ENCODE results near the gene CRISP1.
A peak's percentile ranks its signal among the peaks of the same experiment; 100 is the strongest.
"Not testable (repeated sequence)": the region's sequence is repeated elsewhere in the genome, so short reads cannot be mapped to it uniquely, and the experiment has no call there.

Gene CRISP1

DNA sequence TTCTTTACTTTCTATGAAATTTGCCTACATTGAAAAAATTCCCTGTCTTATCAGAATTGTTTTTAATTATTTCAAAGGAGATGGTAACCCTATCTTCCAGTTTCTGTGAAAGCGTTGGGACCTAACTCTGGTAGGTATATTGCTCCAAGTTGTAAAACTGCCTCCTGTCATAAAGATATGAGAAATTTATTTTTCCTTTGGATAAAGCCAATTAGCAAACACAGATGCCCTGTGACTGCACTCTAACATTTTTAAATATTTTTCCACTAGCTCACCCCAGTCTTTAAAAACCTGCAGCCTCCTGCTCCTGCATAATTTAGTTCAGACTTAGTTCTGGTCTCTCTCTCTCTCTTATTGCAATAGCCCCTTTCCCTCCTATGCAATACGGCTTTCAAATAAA lies 39.0 kb upstream of the CRISP1 start:
- no CpG with 5 or more reads among the region's 2 CpGs for WGBS (ENCODE audit: insufficient coverage)
- DNase-seq, result no peak
- CTCF ChIA-PET, result no interaction called here
- POLR2A ChIA-PET, result no interaction called here
- Histone ChIP-seq H3K27ac (ENCODE audit: insufficient read depth in 1 of 2, low read depth in 1 of 2, low read length in 2 of 2, poor library complexity in 1 of 2, severe bottlenecking in 2 of 2) (no peak overlapping the region), H3K4me3 (ENCODE audit: control insufficient read depth in 1 of 7, extremely low read depth in 1 of 7, insufficient read depth in 4 of 7, low read depth in 2 of 7, low read length in 6 of 7) (no peak overlapping the region), H3K4me1 (ENCODE audit: control extremely low read depth in 1 of 4, control insufficient read depth in 4 of 4, insufficient read depth in 4 of 4, low read length in 3 of 4) (no peaks in the 10 kb centered on the region), H3K27me3 (replicated peaks in 2 of 5; ENCODE audit: control insufficient read depth in 4 of 5, insufficient read depth in 5 of 5, low read length in 4 of 5) (no peaks in the 10 kb centered on the region), H3K9me3 (ENCODE audit: control extremely low read depth in 1 of 5, control insufficient read depth in 4 of 5, insufficient read depth in 2 of 5, low read depth in 1 of 5, low read length in 4 of 5) (no peaks in the 10 kb centered on the region), H3K36me3 (ENCODE audit: control insufficient read depth in 4 of 4, insufficient read depth in 4 of 4, low read length in 3 of 4) (no peaks in the 10 kb centered on the region)

DNA sequence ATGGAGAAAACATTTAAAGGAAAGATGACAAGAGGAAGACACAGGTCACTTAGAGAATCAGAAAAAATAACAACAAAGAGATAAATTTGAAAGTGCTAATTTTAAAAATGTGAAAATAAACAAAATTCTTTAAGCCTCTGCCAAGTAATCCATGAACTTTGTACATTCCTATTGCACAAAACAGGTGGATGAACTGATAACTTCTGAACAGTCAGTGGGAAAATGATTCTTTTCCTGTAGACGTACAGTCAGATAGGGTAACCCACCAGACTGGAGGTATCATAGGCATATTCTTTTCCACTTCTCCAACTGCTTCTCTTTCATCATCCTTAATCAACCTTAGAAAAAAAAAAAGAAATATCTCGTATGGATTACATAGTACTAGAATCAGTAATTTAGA lies 36.5 kb upstream of the CRISP1 start:
- no CpG with 5 or more reads among the region's 2 CpGs for WGBS (ENCODE audit: insufficient coverage)
- no peaks in the 10 kb centered on the region for H3K36me3 ChIP-seq (ENCODE audit: control insufficient read depth in 4 of 4, insufficient read depth in 4 of 4, low read length in 3 of 4)
- CTCF ChIA-PET, result no interaction called here
- no peak overlapping the region for H3K27ac ChIP-seq (ENCODE audit: insufficient read depth in 1 of 2, low read depth in 1 of 2, low read length in 2 of 2, poor library complexity in 1 of 2, severe bottlenecking in 2 of 2)
- no peaks in the 10 kb centered on the region for H3K4me1 ChIP-seq (ENCODE audit: control extremely low read depth in 1 of 4, control insufficient read depth in 4 of 4, insufficient read depth in 4 of 4, low read length in 3 of 4)
- POLR2A ChIA-PET, result no interaction called here
- no peak overlapping the region for H3K4me3 ChIP-seq (ENCODE audit: control insufficient read depth in 1 of 7, extremely low read depth in 1 of 7, insufficient read depth in 4 of 7, low read depth in 2 of 7, low read length in 6 of 7)
- peaks cover 0 to 2% (median 0%) of the 10 kb centered on the region in 5 experiments for H3K9me3 ChIP-seq (ENCODE audit: control extremely low read depth in 1 of 5, control insufficient read depth in 4 of 5, insufficient read depth in 2 of 5, low read depth in 1 of 5, low read length in 4 of 5)
- H3K27me3 ChIP-seq (replicated peaks in 2 of 5; ENCODE audit: control insufficient read depth in 4 of 5, insufficient read depth in 5 of 5, low read length in 4 of 5), result no peaks in the 10 kb centered on the region
- no peak for DNase-seq

DNA sequence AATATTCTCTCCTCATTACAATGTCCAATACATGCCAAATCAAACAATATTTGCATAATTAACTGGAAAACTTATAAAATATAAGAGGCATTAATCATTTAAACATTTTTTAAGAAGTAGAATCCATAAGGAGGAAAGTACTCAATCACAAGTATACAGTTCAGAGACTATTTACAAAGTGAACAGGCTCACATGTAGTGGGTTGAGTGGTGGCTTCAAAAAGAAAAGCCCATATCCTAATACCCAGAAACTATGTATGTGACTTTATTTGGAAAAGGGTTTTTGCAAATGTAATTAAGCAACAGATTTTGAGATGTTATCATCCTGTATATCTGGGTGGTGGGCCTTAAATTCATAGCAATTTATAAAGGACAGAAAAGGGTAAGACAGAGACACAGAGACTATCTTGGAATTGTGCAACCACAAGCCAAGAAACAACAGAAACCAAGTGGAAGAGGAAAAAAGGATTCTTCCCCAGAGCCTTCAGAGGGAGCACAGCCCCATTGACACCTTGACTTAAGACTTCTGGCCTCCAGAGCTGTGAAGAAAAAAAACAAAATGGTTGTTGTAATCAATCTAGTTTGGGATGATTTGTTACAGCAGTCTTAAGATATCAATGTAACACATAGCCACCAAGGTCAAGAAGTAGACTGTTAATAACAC lies 32.7 kb upstream of the CRISP1 start:
- H3K36me3 ChIP-seq (ENCODE audit: control insufficient read depth in 4 of 4, insufficient read depth in 4 of 4, low read length in 3 of 4), result no peaks in the 10 kb centered on the region
- CTCF ChIA-PET, result no interaction called here
- no peaks in the 10 kb centered on the region for H3K4me1 ChIP-seq (ENCODE audit: control extremely low read depth in 1 of 4, control insufficient read depth in 4 of 4, insufficient read depth in 4 of 4, low read length in 3 of 4)
- no peaks in the 10 kb centered on the region for H3K27me3 ChIP-seq (replicated peaks in 2 of 5; ENCODE audit: control insufficient read depth in 4 of 5, insufficient read depth in 5 of 5, low read length in 4 of 5)
- no peak for DNase-seq
- POLR2A ChIA-PET, result no interaction called here
- H3K4me3 ChIP-seq (ENCODE audit: control insufficient read depth in 1 of 7, extremely low read depth in 1 of 7, insufficient read depth in 4 of 7, low read depth in 2 of 7, low read length in 6 of 7), result no peak overlapping the region
- peaks cover 0 to 2% (median 0%) of the 10 kb centered on the region in 5 experiments for H3K9me3 ChIP-seq (ENCODE audit: control extremely low read depth in 1 of 5, control insufficient read depth in 4 of 5, insufficient read depth in 2 of 5, low read depth in 1 of 5, low read length in 4 of 5)
- H3K27ac ChIP-seq (ENCODE audit: insufficient read depth in 1 of 2, low read depth in 1 of 2, low read length in 2 of 2, poor library complexity in 1 of 2, severe bottlenecking in 2 of 2), result no peak overlapping the region

DNA sequence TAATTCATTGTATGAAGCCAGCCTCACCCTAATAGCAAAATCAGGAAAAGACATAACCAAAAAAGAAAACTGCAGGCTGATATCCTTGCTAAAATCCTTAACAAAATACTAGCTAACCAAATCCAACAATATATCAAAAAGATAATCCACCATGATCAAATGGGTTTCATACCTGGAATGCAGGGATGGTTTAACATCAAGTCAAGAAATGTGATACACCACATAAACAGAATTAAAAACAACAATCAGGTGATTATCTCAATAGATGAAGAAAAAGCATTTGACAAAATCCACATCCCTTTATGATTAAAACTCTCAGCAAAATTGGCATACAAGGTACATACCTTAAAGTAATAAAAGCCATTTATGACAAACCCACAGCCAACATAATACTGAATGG lies 29.2 kb upstream of the CRISP1 start:
- DNase-seq; H3K9me3 ChIP-seq (ENCODE audit: control extremely low read depth in 1 of 5, control insufficient read depth in 4 of 5, insufficient read depth in 2 of 5, low read depth in 1 of 5, low read length in 4 of 5); POLR2A ChIA-PET; H3K27me3 ChIP-seq (replicated peaks in 2 of 5; ENCODE audit: control insufficient read depth in 4 of 5, insufficient read depth in 5 of 5, low read length in 4 of 5); H3K36me3 ChIP-seq (ENCODE audit: control insufficient read depth in 4 of 4, insufficient read depth in 4 of 4, low read length in 3 of 4); H3K27ac ChIP-seq (ENCODE audit: insufficient read depth in 1 of 2, low read depth in 1 of 2, low read length in 2 of 2, poor library complexity in 1 of 2, severe bottlenecking in 2 of 2); CTCF ChIA-PET; H3K4me1 ChIP-seq (ENCODE audit: control extremely low read depth in 1 of 4, control insufficient read depth in 4 of 4, insufficient read depth in 4 of 4, low read length in 3 of 4); H3K4me3 ChIP-seq (ENCODE audit: control insufficient read depth in 1 of 7, extremely low read depth in 1 of 7, insufficient read depth in 4 of 7, low read depth in 2 of 7, low read length in 6 of 7): not testable (repeated sequence)

DNA sequence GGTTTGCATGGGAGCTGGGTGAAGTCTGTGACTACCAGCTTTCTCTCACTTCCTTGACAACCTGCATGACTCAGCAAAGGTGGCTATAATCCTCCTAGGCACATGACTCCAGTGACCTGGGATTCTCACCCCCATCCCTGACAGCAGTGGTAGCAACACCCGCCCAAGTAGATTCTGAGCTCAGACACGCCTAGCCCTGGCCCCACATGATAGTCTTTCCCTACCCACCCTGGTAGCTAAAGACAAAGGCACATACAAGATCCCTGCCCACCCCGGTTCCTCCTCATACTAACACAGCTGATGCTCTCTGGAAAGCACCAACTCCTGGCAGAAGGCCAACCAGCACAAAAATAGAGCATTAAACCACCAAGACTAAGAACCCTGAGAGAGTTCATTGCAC lies 25.9 kb upstream of the CRISP1 start:
- no peak overlapping the region for H3K27ac ChIP-seq (ENCODE audit: insufficient read depth in 1 of 2, low read depth in 1 of 2, low read length in 2 of 2, poor library complexity in 1 of 2, severe bottlenecking in 2 of 2)
- no peak overlapping the region for H3K4me3 ChIP-seq (ENCODE audit: control insufficient read depth in 1 of 7, extremely low read depth in 1 of 7, insufficient read depth in 4 of 7, low read depth in 2 of 7, low read length in 6 of 7)
- H3K9me3 ChIP-seq (ENCODE audit: control extremely low read depth in 1 of 5, control insufficient read depth in 4 of 5, insufficient read depth in 2 of 5, low read depth in 1 of 5, low read length in 4 of 5), result no peaks in the 10 kb centered on the region
- ChIA-PET CTCF (interaction anchor here (1.4 kb wide), 1 partner anchor 12 kb away, joined by 5 read pairs; no protein-coding TSS in a partner anchor), POLR2A (no interaction called here)
- peaks cover 0 to 1% (median 0%) of the 10 kb centered on the region in 4 experiments for H3K4me1 ChIP-seq (ENCODE audit: control extremely low read depth in 1 of 4, control insufficient read depth in 4 of 4, insufficient read depth in 4 of 4, low read length in 3 of 4)
- peak in 1 of 3 donors; percentile 4 for DNase-seq
- no peaks in the 10 kb centered on the region for H3K36me3 ChIP-seq (ENCODE audit: control insufficient read depth in 4 of 4, insufficient read depth in 4 of 4, low read length in 3 of 4)
- WGBS (ENCODE audit: insufficient coverage), result 89% methylated on average over 2 of the region's 3 CpGs
- H3K27me3 ChIP-seq (replicated peaks in 2 of 5; ENCODE audit: control insufficient read depth in 4 of 5, insufficient read depth in 5 of 5, low read length in 4 of 5), result no peaks in the 10 kb centered on the region

DNA sequence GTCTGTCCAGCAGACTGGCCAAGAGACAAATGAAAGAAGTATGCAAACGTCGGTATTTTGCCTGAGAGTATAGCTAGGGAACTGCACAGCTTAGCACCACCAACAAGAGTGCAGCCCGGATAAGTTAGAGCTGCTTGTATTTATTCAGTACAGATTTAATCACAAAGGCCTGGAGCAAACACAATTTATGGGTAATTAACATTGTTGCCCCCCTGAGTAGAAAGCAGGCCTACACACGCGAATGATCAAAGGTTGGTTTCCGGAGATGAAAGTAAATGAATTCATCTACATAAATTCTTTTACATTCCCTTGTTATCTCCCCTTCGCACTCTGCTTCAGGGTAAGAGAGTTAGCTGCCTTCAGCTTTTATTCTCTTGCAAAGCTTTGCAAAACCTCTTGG lies 24.7 kb upstream of the CRISP1 start:
- peaks cover 0 to 1% (median 0%) of the 10 kb centered on the region in 4 experiments for H3K4me1 ChIP-seq (ENCODE audit: control extremely low read depth in 1 of 4, control insufficient read depth in 4 of 4, insufficient read depth in 4 of 4, low read length in 3 of 4)
- WGBS (ENCODE audit: insufficient coverage), result 90% methylated on average over 4 of the region's 7 CpGs
- CTCF ChIA-PET, result no interaction called here
- no peak overlapping the region for H3K27ac ChIP-seq (ENCODE audit: insufficient read depth in 1 of 2, low read depth in 1 of 2, low read length in 2 of 2, poor library complexity in 1 of 2, severe bottlenecking in 2 of 2)
- H3K4me3 ChIP-seq (ENCODE audit: control insufficient read depth in 1 of 7, extremely low read depth in 1 of 7, insufficient read depth in 4 of 7, low read depth in 2 of 7, low read length in 6 of 7), result no peak overlapping the region
- H3K27me3 ChIP-seq (replicated peaks in 2 of 5; ENCODE audit: control insufficient read depth in 4 of 5, insufficient read depth in 5 of 5, low read length in 4 of 5), result no peaks in the 10 kb centered on the region
- no peaks in the 10 kb centered on the region for H3K9me3 ChIP-seq (ENCODE audit: control extremely low read depth in 1 of 5, control insufficient read depth in 4 of 5, insufficient read depth in 2 of 5, low read depth in 1 of 5, low read length in 4 of 5)
- POLR2A ChIA-PET, result no interaction called here
- no peak for DNase-seq
- H3K36me3 ChIP-seq (ENCODE audit: control insufficient read depth in 4 of 4, insufficient read depth in 4 of 4, low read length in 3 of 4), result no peaks in the 10 kb centered on the region

DNA sequence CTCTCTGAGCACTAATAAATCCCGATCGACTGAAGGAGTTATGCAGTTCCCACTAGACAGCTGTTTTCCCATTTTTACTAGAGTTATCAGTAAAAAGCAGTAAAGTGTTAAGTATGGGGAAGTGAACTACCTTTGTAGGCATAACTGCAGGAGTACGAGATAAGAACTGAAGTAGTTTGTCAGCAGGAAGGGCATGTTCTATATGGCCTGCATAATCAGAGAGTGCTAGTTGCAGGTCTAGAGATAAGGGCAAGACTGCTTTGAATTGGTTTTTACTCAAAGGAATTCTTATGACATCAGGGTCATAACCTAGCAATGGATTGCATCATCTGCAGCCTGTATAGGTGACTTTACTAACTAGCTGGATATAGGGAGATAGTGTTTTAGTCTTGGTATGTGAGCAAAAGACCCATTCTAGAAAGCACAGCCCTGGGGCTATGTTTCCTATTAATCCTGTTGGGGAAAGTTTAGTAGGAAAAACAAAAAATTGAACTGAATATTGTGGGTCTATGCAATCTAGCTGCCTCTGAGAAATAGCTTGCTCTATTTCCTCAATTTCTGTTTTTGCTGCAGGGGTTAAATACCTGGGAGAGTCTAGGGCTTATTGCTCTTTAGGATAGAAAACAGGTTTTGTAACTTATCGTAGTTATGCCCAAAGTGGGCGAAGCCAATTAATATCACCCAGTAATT lies 22.6 kb upstream of the CRISP1 start:
- 10% methylated on average over 1 of the region's 5 CpGs for WGBS (ENCODE audit: insufficient coverage)
- H3K36me3 ChIP-seq (ENCODE audit: control insufficient read depth in 4 of 4, insufficient read depth in 4 of 4, low read length in 3 of 4), result no peaks in the 10 kb centered on the region
- POLR2A ChIA-PET, result no interaction called here
- no peak overlapping the region for H3K27ac ChIP-seq (ENCODE audit: insufficient read depth in 1 of 2, low read depth in 1 of 2, low read length in 2 of 2, poor library complexity in 1 of 2, severe bottlenecking in 2 of 2)
- H3K9me3 ChIP-seq (ENCODE audit: control extremely low read depth in 1 of 5, control insufficient read depth in 4 of 5, insufficient read depth in 2 of 5, low read depth in 1 of 5, low read length in 4 of 5), result no peaks in the 10 kb centered on the region
- CTCF ChIA-PET, result no interaction called here
- H3K27me3 ChIP-seq (replicated peaks in 2 of 5; ENCODE audit: control insufficient read depth in 4 of 5, insufficient read depth in 5 of 5, low read length in 4 of 5), result no peaks in the 10 kb centered on the region
- H3K4me1 ChIP-seq (ENCODE audit: control extremely low read depth in 1 of 4, control insufficient read depth in 4 of 4, insufficient read depth in 4 of 4, low read length in 3 of 4), result peaks cover 0 to 1% (median 0%) of the 10 kb centered on the region in 4 experiments
- DNase-seq, result peak; percentile 6 to 55 (median 28)
- H3K4me3 ChIP-seq (ENCODE audit: control insufficient read depth in 1 of 7, extremely low read depth in 1 of 7, insufficient read depth in 4 of 7, low read depth in 2 of 7, low read length in 6 of 7), result no peak overlapping the region

Measured in common myeloid progenitor, CD34-positive (primary cell).